IMR-90 (cell line): ENCODE measurements around the gene CASS4.

Source experiments
- CEBPB ChIP-seq: IDR thresholded peaks from 2 replicates; pipeline ENCODE4 v1.6.1; 2012; ENCODE audit warnings: low read depth, low read length, improper control_type of control experiment
- CTCF ChIP-seq: conservative IDR thresholded peaks from 2 replicates; pipeline ENCODE4 v1.5.1; 2012; ENCODE audit warnings: mild to moderate bottlenecking, low read depth, low read length, improper control_type of control experiment
- MAFK ChIP-seq: IDR thresholded peaks from 2 replicates; pipeline ENCODE4 v1.6.1; 2012; ENCODE audit warnings: low read depth, low read length, improper control_type of control experiment
- MXI1 ChIP-seq: IDR thresholded peaks from 2 replicates; pipeline ENCODE4 v1.6.1; 2012; ENCODE audit warnings: low read depth, mild to moderate bottlenecking, low read length, moderate library complexity, borderline replicate concordance
- POLR2A ChIP-seq: IDR thresholded peaks from 2 replicates; pipeline ENCODE4 v1.6.1; 2012; ENCODE audit warnings: mild to moderate bottlenecking, low read depth, low read length
- RAD21 ChIP-seq: IDR thresholded peaks from 2 replicates; pipeline ENCODE4 v1.6.1; 2012; ENCODE audit warnings: low read length, improper control_type of control experiment
- RCOR1 ChIP-seq: IDR thresholded peaks from 2 replicates; pipeline ENCODE4 v1.6.1; 2012; ENCODE audit warnings: mild to moderate bottlenecking, low read length, improper control_type of control experiment; ENCODE audit not compliant: insufficient replicate concordance
- SMC3 ChIP-seq: fragments of 150-350 bp; IDR thresholded peaks from 2 replicates; pipeline ENCODE4 v1.6.1; 2016; ENCODE audit warnings: low read depth, mild to moderate bottlenecking, antibody characterized with exemption, low read length, moderate library complexity
- TF ChIP-seq, protein P1 (sequence below): fragments of 150-350 bp; IDR thresholded peaks from 2 replicates; pipeline ENCODE4 v1.6.1; 2017; ENCODE audit warnings: mild to moderate bottlenecking, antibody characterized with exemption, low read length, low read depth

DNA sequence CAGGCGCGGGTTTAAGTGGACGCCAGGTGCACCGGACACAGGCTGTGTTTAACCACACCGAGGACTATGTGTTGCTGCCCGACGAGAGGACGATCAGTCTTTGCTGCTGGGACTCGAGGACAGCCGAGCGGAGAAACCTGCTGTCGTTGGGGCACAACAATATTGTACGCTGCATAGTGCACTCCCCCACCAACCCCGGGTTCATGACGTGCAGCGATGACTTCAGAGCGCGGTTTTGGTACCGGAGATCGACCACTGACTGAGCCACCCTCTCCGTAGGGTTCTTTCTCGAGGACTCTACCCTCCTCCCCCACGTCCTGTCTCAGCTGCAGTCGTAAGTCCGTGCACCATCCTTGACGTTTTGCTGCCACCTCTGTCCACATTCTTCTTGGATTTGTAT is 8.6 kb upstream of the CASS4 start:
- TF ChIP-seq CTCF (no peak), CEBPB (no peak), MAFK (no peak), SMC3 (no peak), MXI1 (no peak), POLR2A (no peak), RAD21 (no peak), RCOR1 (no peak)
- TF ChIP-seq, protein P1, sequence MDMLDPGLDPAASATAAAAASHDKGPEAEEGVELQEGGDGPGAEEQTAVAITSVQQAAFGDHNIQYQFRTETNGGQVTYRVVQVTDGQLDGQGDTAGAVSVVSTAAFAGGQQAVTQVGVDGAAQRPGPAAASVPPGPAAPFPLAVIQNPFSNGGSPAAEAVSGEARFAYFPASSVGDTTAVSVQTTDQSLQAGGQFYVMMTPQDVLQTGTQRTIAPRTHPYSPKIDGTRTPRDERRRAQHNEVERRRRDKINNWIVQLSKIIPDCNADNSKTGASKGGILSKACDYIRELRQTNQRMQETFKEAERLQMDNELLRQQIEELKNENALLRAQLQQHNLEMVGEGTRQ: no peak
